ENCODE results near the gene CRIP2.

The CRIP2 gene

DNA sequence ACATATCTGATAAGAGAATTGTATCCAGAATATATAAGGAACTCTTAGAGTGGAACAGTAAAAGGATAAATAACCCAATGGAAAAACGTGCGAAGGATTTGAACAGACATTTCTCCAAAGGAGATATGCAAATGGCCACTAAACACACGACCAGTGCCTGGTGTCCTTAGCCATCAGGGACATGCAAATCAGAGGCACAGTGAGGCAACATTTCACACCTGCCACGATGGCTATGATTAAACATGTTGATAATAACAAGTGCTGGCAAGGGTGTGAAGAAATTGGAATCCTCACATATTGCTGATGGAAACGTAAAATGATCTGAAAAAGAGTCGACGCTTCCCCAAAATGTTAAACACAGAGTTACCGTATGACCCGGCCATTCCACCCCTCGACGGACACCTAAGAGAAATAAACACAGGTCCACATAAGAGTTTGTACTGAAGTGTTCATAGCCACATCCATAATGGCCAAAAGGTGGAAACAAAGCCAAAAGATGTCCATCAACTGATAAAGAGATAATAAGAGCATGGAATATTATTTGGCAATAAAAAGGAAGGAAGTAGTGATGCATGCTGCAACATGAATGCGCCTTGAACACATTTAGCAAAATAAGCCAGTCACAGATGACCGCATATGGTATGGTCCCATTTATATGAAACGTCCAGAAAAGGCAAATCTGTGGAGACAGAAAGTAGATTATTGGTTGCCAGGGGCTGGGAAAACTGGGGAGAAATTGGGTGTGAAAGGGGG lies 45.5 kb downstream of the CRIP2 start:
- TF ChIP-seq CTCF (conservative IDR thresholded peaks at IDR 0.05; ENCODE audit: control insufficient read depth, insufficient read depth, low read depth, low read length), result no peak
- no peak overlapping the region for H3K4me3 ChIP-seq (ENCODE audit: control insufficient read depth, low read depth, low read length)
- no peak for DNase-seq (ENCODE audit: low read depth)

- DNase-seq (ENCODE audit: low read depth), result no peak
- no peak overlapping the region for H3K4me3 ChIP-seq (ENCODE audit: control insufficient read depth, low read depth, low read length)
- no peak for TF ChIP-seq CTCF (conservative IDR thresholded peaks at IDR 0.05; ENCODE audit: control insufficient read depth, insufficient read depth, low read depth, low read length)
Observed at GRCh38 chr14:105525326-105525725, 50.7 kb downstream of the CRIP2 start.

DNA sequence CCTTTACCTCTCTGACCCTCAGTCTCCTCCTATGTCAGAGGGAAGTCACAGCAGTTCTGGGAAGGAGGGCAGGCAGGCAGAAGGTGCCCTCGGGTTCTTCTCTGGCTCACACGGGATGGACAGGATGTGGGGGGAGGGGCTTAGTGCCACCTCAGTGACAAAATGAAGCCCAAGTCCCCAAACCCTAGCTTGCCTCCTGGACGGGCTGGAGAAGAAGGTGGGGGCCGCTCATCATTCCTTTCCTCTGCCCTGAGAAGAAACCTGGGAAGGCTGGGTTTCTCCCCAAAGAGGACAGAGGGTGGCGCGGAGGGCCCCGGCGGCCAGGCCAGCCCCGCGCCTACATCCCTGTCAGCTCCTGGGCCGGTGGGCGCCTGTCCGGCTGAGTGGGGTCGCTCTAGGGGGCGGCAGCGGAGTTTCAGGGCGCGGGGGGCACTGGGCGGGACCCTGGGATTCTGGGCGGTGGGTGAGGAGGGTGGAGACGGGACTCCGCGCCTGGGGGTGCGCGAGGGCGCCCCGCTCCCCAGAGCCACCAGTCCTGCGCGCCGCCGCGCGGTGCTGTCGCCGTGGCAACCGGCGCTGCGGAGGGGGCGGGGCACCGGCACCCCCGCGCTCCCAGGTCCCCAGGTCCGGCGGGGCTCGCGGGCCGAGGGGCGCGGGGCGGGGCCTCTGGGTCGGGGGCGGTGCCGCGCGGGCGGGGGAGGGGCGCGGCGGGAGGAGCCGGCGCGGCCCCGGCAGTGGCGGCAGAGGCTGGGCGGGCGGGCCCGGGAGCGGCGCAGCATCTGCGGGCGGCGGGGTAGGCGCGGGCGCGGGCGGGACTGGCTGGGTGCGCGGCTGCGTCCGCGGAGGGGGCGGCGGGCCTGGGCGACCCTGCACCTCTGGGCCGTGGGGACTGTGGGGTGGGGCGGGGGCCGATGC lies 51.5 kb downstream of the CRIP2 start, which contains the start of gene TMEM121:
Gene TMEM121 (plus strand): TSS at position 723 of the 915 bp plus-strand sequence. CDS start 2,252 bp downstream, outside the sequence.
- H3K4me3 ChIP-seq (ENCODE audit: control insufficient read depth, low read depth, low read length), result peak within 1 kb of the TSS; percentile 39
- no peak for DNase-seq (ENCODE audit: low read depth)
- no peak for TF ChIP-seq CTCF (conservative IDR thresholded peaks at IDR 0.05; ENCODE audit: control insufficient read depth, insufficient read depth, low read depth, low read length)

- no peak for TF ChIP-seq CTCF (conservative IDR thresholded peaks at IDR 0.05; ENCODE audit: control insufficient read depth, insufficient read depth, low read depth, low read length)
- DNase-seq (ENCODE audit: low read depth), result no peak
- peak overlapping the region; percentile 39 for H3K4me3 ChIP-seq (ENCODE audit: control insufficient read depth, low read depth, low read length)
Observed at GRCh38 chr14:105526776-105527380, 52.3 kb downstream of the CRIP2 start.

- no peak for TF ChIP-seq CTCF (conservative IDR thresholded peaks at IDR 0.05; ENCODE audit: control insufficient read depth, insufficient read depth, low read depth, low read length)
- peak overlapping the region; percentile 39 for H3K4me3 ChIP-seq (ENCODE audit: control insufficient read depth, low read depth, low read length)
- DNase-seq (ENCODE audit: low read depth), result no peak
Observed at GRCh38 chr14:105527381-105527825, 52.8 kb downstream of the CRIP2 start.

DNA sequence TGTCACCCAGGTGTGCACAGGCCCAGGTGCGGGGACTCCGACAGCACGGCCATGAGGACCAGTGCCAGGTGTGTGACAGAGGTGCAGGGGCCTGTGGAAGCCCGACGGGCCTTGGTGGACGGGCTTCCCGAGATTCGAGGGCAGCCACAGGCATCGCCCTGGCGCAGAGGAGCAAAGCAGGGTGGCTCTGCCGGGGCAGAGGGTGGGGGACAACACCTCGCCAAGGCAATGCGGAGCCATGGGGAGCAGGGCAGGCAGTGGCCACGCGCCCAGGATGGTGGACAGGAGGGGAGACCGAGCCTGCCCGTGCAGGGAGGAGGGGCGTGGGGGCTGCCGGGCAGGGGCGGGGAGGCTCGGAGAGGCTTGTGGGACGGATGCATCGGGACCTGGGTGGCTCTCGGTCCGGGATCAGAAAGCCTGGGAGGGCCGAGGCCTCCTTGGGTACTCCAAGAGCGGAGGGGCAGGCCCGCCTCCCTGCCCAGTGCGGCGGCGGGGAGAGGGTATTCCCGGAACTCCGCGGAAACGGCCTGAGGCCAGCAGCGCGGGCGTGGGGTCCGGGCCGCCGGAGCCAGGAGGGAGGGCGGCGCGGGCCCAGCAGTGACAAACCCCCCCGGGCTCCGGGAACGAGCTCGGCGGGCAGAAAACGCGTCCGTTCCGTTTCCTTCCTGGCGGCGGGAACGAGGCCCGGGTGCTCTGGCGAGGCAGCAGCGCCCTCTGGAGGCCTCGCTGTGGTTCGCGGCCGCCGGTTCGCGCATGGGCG lies 53.4 kb downstream of the CRIP2 start:
- DNase-seq (ENCODE audit: low read depth), result peak; percentile 59
- TF ChIP-seq CTCF (conservative IDR thresholded peaks at IDR 0.05; ENCODE audit: control insufficient read depth, insufficient read depth, low read depth, low read length), result peak; percentile 48
- H3K4me3 ChIP-seq (ENCODE audit: control insufficient read depth, low read depth, low read length), result peak overlapping the region; percentile 26
